Epidermal melanocyte (primary cell): ENCODE data around the gene GIGYF2.
"Not testable (repeated sequence)": the region's sequence is repeated elsewhere in the genome, so short reads cannot be mapped to it uniquely, and the experiment has no call there.

ENCODE experiments used
- DNase-seq: peaks from one replicate; pipeline ENCODE4 v3.0.0; 2011; ENCODE audit warnings: low spot score; ENCODE audit not compliant: insufficient read length

GIGYF2 gene

DNA sequence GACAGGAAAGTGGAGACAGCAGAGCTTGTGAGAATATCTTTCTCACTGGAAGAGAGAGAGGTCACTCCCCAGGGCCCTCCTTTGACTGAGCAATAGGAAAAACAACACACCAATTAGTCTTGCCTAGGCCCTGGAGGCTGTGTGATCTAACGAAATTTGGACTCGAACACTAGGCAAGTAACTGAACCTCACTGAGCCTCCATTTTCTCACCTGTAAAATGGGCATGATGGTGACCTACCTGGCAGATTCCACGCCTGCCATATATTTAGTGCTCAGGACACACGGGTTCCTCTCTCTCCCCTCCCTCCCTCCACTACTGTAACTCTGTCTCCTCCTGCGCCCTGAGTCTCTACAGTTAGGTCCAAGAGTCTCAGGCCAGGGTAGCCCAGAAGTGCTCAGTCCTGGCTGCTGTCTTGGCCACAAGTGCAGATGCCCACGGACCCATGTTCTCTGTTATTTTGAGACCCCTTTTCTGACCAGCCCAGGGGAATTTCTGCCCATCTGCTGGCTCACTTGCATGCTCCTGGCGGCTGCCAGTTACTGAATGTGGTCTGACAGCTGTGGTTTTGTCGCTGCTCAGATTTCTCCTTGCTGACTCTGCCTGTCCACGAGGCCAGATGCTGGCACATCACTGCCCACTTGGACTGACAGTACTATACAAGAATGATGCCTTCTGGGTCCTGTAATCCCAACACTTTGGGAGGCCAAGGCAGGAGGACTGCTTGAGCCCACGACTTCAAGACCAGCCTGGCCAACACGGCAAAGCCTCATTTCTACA is 9.6 kb upstream of the GIGYF2 start:
- no peak for DNase-seq

GRCh38 chr2:232688201-232688600 is 8.9 kb upstream of the GIGYF2 start:
- no peak for DNase-seq

DNA sequence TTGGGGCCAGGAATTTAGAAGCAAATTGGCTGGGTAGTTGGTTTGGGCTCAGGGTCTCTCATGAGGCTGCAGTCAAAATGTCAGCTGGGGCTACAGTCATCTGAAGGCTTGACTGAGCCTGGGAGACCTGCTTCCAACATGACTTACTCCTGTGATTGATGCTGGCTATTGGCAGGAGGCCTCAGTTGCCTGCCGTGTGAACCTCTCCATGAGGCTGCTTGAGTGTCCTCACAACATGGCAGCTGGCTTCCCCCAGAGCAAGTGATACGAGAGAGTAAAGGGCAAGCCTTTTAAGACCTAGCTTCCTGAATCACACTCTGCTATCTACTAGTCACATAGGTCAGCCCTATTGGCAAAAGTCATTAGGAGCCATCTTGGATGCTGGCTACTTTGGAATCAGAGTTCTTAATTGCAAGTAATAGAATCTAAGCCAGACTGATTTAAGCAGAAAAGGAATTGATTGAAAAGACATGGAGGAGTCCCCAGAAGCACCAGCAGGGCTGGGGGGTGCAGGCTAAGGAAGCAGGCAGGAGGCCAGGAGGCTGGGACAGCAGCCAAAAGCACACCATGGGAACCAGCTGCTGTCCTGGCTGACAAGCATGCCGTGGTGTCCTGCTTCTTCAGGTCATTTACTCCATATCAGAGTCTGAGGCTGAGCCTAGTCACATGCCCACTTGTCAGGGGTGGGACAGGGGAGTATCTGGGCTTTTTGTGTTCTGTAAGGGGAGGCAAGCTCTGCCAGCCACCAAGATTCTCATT is 7.8 kb upstream of the GIGYF2 start:
- DNase-seq, result no peak

DNA sequence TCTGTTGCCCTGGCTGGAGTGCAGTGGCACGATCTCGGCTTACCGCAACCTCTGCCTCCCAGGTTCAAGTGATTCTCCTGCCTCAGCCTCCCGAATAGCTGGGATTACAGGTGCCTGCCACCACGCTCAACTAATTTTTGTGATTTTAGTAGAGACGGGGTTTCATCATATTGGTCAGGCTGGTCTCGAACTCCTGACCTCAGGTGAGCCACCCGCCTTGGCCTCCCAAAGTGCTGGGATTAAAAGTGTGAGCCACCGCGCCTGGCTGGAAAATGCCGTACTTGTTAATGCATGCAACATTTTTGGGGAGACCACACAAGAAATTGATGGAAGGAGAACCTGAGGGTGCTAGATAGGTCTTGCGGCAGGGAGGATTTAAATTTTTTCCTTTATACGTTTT is 6.0 kb upstream of the GIGYF2 start:
- not testable (repeated sequence) for DNase-seq

DNA sequence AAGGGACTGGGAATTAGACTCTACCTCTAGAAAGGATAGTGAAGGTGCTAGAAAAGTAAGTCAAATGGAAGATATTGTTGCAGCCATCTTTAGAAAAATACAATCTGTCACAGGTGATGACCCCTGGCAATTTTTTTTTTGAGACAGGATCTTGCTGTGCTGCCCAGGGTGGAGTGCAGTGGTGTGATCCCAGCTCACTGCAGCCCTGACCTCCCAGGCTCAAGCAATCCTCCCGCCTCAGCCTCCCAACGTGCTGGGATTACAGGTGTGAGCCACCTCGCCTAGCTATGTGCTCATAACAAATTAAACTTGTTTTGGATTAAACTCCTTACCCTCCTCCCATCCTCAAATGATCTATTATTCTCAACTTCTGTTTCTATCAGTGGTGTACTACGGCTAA is 3.8 kb upstream of the GIGYF2 start:
- DNase-seq, result no peak

DNA sequence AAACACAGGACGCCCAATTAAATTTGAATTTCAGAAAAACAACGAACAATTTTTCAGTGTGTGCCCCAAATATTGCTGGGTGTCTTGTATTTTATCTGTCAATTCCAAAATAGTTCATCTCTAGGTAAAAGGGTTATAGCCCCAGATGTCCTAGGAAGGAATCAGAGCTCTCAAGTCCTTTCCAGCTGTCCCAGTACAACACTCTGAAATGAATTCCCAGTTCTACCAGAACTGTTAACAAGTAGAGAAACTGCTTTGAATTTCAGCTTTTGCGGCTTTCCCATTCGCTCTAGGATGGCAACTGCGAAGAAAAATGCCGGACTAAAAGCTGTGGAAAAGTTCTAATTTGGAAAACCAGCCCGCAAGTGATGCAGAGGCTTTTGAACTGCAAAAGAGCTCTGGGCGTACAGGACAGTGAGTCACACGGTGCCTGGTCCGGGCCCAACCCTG is 497 bp upstream of the GIGYF2 start:
- DNase-seq, result no peak

GRCh38 chr2:232697807-232698110 is 628 bp downstream of the GIGYF2 start:
- no peak for DNase-seq

DNA sequence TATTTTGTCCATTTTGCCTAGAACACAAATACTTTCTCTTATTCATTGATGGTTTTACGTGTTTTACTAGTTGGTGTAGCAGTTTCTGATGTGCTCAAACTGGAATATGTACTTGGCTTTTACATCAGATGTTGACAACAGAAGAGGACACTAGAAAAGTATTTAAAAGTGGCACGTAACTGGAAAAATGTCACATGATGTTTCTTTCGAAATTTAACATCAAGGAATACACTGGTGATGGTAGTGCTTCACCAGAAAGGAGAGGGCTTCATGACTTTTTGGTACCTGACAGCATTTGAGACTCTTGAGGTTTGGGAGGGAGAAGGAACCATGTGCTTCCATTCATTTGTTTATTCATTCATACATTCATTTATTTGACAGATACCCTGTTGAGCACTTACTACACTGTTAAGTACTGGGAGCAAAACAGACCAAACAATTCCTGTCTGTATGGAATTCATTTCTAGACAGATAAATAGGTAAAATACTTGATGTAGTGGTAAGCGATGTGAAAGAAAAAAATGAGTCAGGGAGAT is 1.5 kb downstream of the GIGYF2 start:
- DNase-seq, result no peak

DNA sequence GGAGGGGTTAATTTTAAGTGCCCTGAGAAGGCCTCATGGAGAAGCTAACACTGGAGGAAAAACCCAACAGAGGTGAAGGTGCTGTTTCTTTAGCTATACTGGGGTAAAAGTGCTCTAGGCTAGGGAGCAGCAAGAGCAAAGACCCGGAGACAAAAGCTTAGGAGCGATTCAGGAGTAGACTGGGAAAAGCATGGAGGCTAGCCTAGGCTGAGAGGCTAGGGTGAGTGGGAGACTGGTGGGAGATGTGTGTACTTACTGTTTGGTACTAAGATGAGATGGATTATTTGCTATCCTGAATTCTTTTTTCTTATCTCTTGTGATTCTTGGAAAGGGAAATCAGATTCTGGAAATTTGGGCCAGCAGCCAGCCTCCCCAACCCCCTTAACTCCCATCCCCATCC is 2.0 kb downstream of the GIGYF2 start:
- DNase-seq, result no peak

DNA sequence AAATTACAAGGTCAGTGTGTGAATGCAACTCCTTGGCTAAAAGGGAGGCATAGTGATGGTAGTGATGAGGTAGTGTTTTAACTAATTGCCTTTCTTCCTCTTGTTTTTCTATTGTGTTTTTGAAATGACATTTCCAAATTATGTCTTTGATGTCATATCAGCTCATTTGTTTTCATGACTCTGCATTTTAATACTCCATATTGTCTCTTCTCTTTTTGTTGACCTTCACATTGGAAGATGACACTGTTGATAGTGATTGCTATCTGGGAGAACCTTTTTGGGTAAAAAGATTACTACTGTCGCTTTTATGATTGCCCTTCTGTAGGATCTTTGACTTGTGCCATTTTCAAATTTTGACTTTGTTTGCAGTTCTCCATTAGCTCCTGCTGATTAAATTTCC is 3.0 kb downstream of the GIGYF2 start:
- no peak for DNase-seq

DNA sequence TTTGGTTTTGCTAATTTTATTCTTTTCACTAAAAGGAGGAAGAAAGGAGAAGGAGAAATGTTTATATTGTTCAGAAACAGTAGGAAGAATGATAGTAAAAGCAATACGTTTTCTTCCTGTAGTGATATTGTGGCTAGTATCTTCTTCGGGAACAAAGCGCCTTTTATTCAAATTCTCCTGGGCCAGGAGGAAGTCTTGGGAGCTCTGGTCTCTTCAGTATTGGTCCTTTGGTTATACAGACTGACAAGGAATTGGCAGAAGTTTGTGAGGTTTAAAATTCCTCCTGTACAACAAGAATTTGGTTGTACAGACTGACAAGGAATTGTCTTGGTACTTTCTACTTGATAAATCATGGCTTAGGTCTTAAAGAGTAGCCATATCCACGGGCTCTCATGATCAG is 9.9 kb downstream of the GIGYF2 start:
- no peak for DNase-seq

- no peak for DNase-seq
These were observed 16.4 kb downstream of the GIGYF2 start for GRCh38 chr2:232713505-232713904.

DNA sequence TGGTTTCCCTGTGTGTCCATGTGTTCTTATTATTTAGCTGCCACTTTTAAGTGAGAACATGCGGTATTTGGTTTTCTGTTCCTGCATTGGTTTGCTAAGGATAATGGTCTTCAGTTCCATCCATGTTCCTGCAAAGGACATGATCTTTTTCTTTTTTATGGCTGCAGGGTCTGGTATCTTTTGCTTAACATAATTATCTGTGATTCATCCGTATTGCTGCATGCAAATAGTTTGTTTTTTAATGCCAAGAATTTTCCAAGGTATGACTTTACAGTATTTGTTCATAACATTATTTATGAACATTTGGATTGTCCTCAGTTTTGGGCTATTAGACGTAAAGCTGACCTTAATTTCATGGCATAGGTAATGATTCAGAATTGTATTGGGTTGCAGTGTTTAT is 17.8 kb downstream of the GIGYF2 start:
- DNase-seq, result no peak

- not testable (repeated sequence) for DNase-seq
These were observed 22.9 kb downstream of the GIGYF2 start for GRCh38 chr2:232720056-232720455.

DNA sequence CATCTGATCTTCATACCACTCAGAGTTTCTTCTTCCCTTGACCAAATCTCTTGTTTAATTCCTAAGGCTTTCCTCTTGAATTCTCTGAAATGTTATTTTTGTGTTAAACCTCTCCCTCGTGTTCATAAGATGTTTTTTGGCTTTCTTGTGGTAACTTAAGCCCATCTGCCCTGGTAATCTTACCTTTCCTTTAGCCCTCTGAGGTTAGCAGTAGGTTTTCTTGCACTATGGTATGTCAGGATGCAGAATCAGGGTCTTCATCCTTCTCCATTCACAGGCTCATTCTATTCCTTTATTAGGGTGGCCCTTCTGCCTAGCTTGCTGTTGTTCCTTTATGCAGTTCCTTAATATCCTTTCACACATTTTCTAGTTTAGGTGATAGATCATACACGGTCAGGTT is 24.1 kb downstream of the GIGYF2 start:
- no peak for DNase-seq

DNA sequence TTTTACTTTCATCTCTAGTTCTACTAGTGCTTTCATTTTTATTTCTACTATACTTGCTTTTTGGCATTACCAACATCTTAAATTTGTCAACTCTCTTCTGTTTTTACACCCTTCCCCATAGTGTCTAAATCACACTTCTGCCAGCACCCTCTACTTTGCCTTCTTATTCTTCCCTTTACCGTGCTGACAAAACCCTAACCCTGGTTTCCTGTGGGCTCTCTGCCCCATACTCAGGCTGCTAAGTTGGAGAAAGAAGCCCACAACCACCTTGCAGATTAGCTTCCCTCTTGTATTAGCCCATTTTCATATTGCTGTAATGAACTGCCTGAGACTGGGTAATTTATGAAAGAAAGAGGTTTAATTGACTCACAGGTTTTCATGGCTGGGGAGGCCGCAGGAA is 24.8 kb downstream of the GIGYF2 start:
- no peak for DNase-seq

GRCh38 chr2:232723027-232723426 is 25.9 kb downstream of the GIGYF2 start:
- DNase-seq, result no peak

- no peak for DNase-seq
These were observed 31.7 kb downstream of the GIGYF2 start for GRCh38 chr2:232728785-232729184.

- no peak for DNase-seq
These were observed 34.3 kb downstream of the GIGYF2 start for GRCh38 chr2:232731470-232731869.

GRCh38 chr2:232741294-232741693 is 44.2 kb downstream of the GIGYF2 start:
- no peak for DNase-seq

DNA sequence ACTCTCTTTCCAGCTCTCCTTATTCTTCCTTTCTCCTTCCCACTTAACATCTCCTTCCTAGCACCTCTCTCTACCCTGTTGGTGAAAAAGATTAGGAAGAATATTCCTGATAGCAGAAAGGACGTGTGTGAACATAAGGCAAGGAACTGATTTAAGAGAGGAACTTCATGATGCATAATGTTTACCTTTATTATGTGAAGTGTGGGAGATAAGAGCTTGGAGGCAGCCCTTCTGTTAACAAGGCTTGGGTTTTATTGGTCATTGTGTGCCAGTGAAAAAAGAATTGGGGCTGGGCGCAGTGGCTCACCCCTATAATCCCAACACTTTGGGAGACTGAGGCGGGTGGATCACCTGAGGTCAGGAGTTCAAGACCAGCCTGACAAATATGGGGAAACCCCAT is 44.8 kb downstream of the GIGYF2 start:
- no peak for DNase-seq

GRCh38 chr2:232744963-232745362 is 47.8 kb downstream of the GIGYF2 start:
- no peak for DNase-seq

DNA sequence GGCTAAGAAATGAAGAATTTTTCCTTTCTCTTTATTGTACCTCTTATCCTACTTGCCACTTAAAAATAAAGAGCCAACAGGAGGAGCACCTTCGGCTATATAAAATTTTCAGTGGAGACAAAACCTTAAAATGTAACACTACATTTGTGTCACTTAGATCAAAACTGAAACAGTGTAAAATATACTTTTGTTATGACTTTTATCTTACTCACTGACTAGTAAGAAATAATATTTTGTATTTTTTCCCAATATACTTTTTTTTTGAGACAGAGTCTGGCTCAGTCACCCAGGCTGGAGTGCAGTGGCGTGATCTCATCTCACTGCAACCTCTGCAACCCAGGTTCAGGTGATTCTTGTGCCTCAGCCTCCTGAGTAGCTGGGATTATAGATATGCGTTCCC is 50.9 kb downstream of the GIGYF2 start:
- no peak for DNase-seq
